GM23338 (cell line): ENCODE results near the gene NCOA1. TPM values are rescaled to one million over a fixed set of nuclear protein-coding genes. Genes with fewer than 3 reads are reported as not detected.

Experiments used
- ATAC-seq: fragments of 200-7000 bp; cut with Tn5 transposase; 3 replicates; pipeline ENCODE4 v1.9.1; 2020
- DNase-seq: peaks from one replicate; pipeline ENCODE4 v3.0.0-alpha.2; 2015; ENCODE audit warnings: low spot score
- H2AFZ ChIP-seq: fragments of 200-600 bp; sonication (generic); 2 replicates; pipeline ENCODE4 v1.8.0; 2016; ENCODE audit warnings: antibody characterized with exemption, mild to moderate bottlenecking, moderate library complexity
- H3F3A ChIP-seq: fragments of 200-600 bp; sonication (generic); replicated peaks from 2 replicates; pipeline ENCODE4 v1.8.0; 2017; ENCODE audit warnings: antibody characterized with exemption, mixed run types, low read depth
- H3K27ac ChIP-seq: fragments of 200-600 bp; sonication (generic); 2 replicates; pipeline ENCODE4 v1.6.1; 2016; ENCODE audit warnings: low read depth
- H3K27me3 ChIP-seq: fragments of 200-600 bp; sonication (generic); 2 replicates; pipeline ENCODE4 v1.8.0; 2016; ENCODE audit warnings: mild to moderate bottlenecking, mixed run types, moderate library complexity; ENCODE audit not compliant: insufficient read depth
- H3K36me3 ChIP-seq: fragments of 200-600 bp; sonication (generic); 2 replicates; pipeline ENCODE4 v1.8.0; 2016; ENCODE audit warnings: mild to moderate bottlenecking; ENCODE audit not compliant: insufficient read depth
- H3K4me1 ChIP-seq: fragments of 200-600 bp; sonication (generic); 2 replicates; pipeline ENCODE4 v1.8.0; 2016; ENCODE audit warnings: mild to moderate bottlenecking, moderate library complexity; ENCODE audit not compliant: insufficient read depth
- H3K4me2 ChIP-seq: fragments of 200-600 bp; sonication (generic); 2 replicates; pipeline ENCODE4 v1.7.1; 2017; ENCODE audit warnings: mixed run types
- H3K4me3 ChIP-seq: fragments of 200-600 bp; sonication (generic); 2 replicates; pipeline ENCODE4 v1.6.1; 2016; ENCODE audit warnings: mixed run types
- H3K79me2 ChIP-seq: fragments of 200-600 bp; sonication (generic); replicated peaks from 2 replicates; pipeline ENCODE4 v1.8.0; 2017; ENCODE audit warnings: mild to moderate bottlenecking; ENCODE audit not compliant: insufficient read depth
- H3K9me2 ChIP-seq: fragments of 200-600 bp; sonication (generic); 2 replicates; pipeline ENCODE4 v1.8.0; 2017; ENCODE audit not compliant: insufficient read depth
- H4K20me1 ChIP-seq: fragments of 200-600 bp; sonication (generic); replicated peaks from 2 replicates; pipeline ENCODE4 v1.8.0; 2017; ENCODE audit warnings: mild to moderate bottlenecking; ENCODE audit not compliant: insufficient read depth
- H3K27ac Mint-ChIP-seq: 2 replicates; pipeline ENCODE4 v1.8.0; 2020; ENCODE audit warnings: inconsistent platforms, mild to moderate bottlenecking, moderate library complexity, mixed read lengths
- H3K27me3 Mint-ChIP-seq: 3 replicates; pipeline ENCODE4 v1.8.0; 2022; ENCODE audit warnings: low read depth, mild to moderate bottlenecking, moderate library complexity, mixed read lengths, inconsistent platforms; ENCODE audit not compliant: insufficient read depth, poor library complexity
- H3K36me3 Mint-ChIP-seq: 3 replicates; pipeline ENCODE4 v1.8.0; 2021; ENCODE audit warnings: low read depth, mild to moderate bottlenecking, inconsistent platforms, moderate library complexity, mixed read lengths
- H3K4me1 Mint-ChIP-seq: 3 replicates; pipeline ENCODE4 v1.8.0; 2020; ENCODE audit warnings: mild to moderate bottlenecking, inconsistent platforms, mixed read lengths
- H3K4me3 Mint-ChIP-seq: 3 replicates; pipeline ENCODE4 v1.8.0; 2021; ENCODE audit warnings: moderate library complexity, mild to moderate bottlenecking, inconsistent platforms, mixed read lengths
- H3K9me3 Mint-ChIP-seq: 3 replicates; pipeline ENCODE4 v1.8.0; 2020; ENCODE audit warnings: moderate library complexity, mild to moderate bottlenecking, inconsistent platforms, mixed read lengths
- CREB1 ChIP-seq: fragments of 250-450 bp; sonication (Bioruptor Pico); IDR thresholded peaks from 2 replicates; pipeline ENCODE4 v1.5.0; 2020; ENCODE audit warnings: low read depth, mild to moderate bottlenecking, moderate library complexity
- ETS1 ChIP-seq: IDR thresholded peaks from 2 replicates; pipeline ENCODE4 v1.6.1; 2016; ENCODE audit warnings: antibody characterized with exemption
- EZH2 ChIP-seq: fragments of 200-600 bp; sonication (generic); IDR thresholded peaks from one replicate; pipeline ENCODE4 v1.8.0; 2017; ENCODE audit warnings: antibody characterized with exemption, mild to moderate bottlenecking, low read depth; ENCODE audit not compliant: unreplicated experiment
- EZH2phosphoT487 ChIP-seq: fragments of 200-600 bp; sonication (generic); IDR thresholded peaks from one replicate; pipeline ENCODE4 v1.8.1; 2018; ENCODE audit warnings: antibody characterized with exemption; ENCODE audit not compliant: unreplicated experiment
- JUNB ChIP-seq: IDR thresholded peaks from one replicate; pipeline ENCODE4 v1.6.1; 2016; ENCODE audit warnings: antibody characterized with exemption; ENCODE audit not compliant: unreplicated experiment
- NANOG ChIP-seq: IDR thresholded peaks from 2 replicates; pipeline ENCODE4 v1.6.1; 2016; ENCODE audit warnings: antibody characterized with exemption, borderline replicate concordance
- POLR2AphosphoS5 ChIP-seq: IDR thresholded peaks from 2 replicates; pipeline ENCODE4 v1.6.1; 2016; ENCODE audit warnings: antibody characterized with exemption, low read depth
- REST ChIP-seq: IDR thresholded peaks from one replicate; pipeline ENCODE4 v1.6.1; 2018; ENCODE audit warnings: antibody characterized with exemption; ENCODE audit not compliant: unreplicated experiment
- ZNF114 ChIP-seq: fragments of 250-450 bp; sonication (Bioruptor Pico); IDR thresholded peaks from 2 replicates; pipeline ENCODE4 v1.5.0; 2020; ENCODE audit warnings: mild to moderate bottlenecking, moderate library complexity
- ZNF331 ChIP-seq: fragments of 250-450 bp; sonication (Bioruptor Pico); IDR thresholded peaks from 2 replicates; pipeline ENCODE4 v1.5.0; 2020; ENCODE audit warnings: low read depth, mild to moderate bottlenecking, moderate library complexity
- polyA plus RNA-seq: library from polyadenylated mRNA; unstranded; fragments of >200 nt; fragmentation: Nextera tagmentation; extraction: Ambion mirVana; gene quantifications from 2 replicates; pipeline ENCODE4 v1.2.1, GENCODE V29; 2016
- total RNA-seq: library from RNA; depleted of rRNA; stranded (reverse); fragments of >200 nt; shearing (Covaris generic); gene quantifications from 2 replicates; pipeline ENCODE4 v1.2.3, GENCODE V29; 2014

NCOA1 gene
- total and polyA plus RNA-seq, 2 experiments from 2014 or later = 7.1 to 15.1 TPM

- Histone ChIP-seq H3K36me3 (0 out of 2 replicates have a peak, but pooled peaks cover under 1% of the 10 kb centered on the region), H3K79me2 (no peaks in the 10 kb centered on the region), H3K27ac (no peak overlapping the region), H3K4me1 (no peaks in the 10 kb centered on the region), H3K4me3 (no peak overlapping the region), H2AFZ (no peak overlapping the region), H3K9me2 (no peaks in the 10 kb centered on the region), H3K4me2 (no peak overlapping the region), H3K27me3 (no peaks in the 10 kb centered on the region), H4K20me1 (no peaks in the 10 kb centered on the region), H3F3A (no peaks in the 10 kb centered on the region)
- ATAC-seq = no peak
- Mint-ChIP-seq H3K36me3 (peaks cover 8% of the 10 kb centered on the region), H3K27ac (no peak overlapping the region), H3K4me1 (no peaks in the 10 kb centered on the region), H3K27me3 (no peaks in the 10 kb centered on the region), H3K4me3 (no peak overlapping the region), H3K9me3 (peaks cover 11% of the 10 kb centered on the region)
- TF ChIP-seq POLR2AphosphoS5 = no peak
- TF ChIP-seq CREB1 (CRISPR knock-in tag) = no peak
- no peak for TF ChIP-seq JUNB
- no peak for TF ChIP-seq REST
- no peak for TF ChIP-seq ZNF114
- no peak for TF ChIP-seq ZNF331 (CRISPR knock-in tag)
- no peak for DNase-seq
Observed at GRCh38 chr2:24538720-24539119, 47.7 kb downstream of the NCOA1 start.

- H3K4me3 Mint-ChIP-seq = no peak overlapping the region
- Histone ChIP-seq H3K79me2 (no peaks in the 10 kb centered on the region), H3K4me2 (no peak overlapping the region), H3K9me2 (no peaks in the 10 kb centered on the region), H3K4me3 (no peak overlapping the region), H3K36me3 (0 out of 2 replicates have a peak, but pooled peaks cover 4% of the 10 kb centered on the region), H4K20me1 (no peaks in the 10 kb centered on the region), H2AFZ (no peak overlapping the region), H3F3A (no peaks in the 10 kb centered on the region), H3K4me1 (no peaks in the 10 kb centered on the region), H3K27me3 (no peaks in the 10 kb centered on the region), H3K27ac (no peak overlapping the region)
- ATAC-seq (no peak), DNase-seq (no peak)
- H3K9me3 Mint-ChIP-seq = peaks cover 16% of the 10 kb centered on the region
- H3K27me3 Mint-ChIP-seq = no peaks in the 10 kb centered on the region
- peaks cover 13% of the 10 kb centered on the region for H3K36me3 Mint-ChIP-seq
- no peaks in the 10 kb centered on the region for H3K4me1 Mint-ChIP-seq
- no peak for TF ChIP-seq EZH2
- no peak for TF ChIP-seq REST
- no peak for TF ChIP-seq ZNF114
- no peak for TF ChIP-seq NANOG
- TF ChIP-seq ETS1 = no peak
- no peak for TF ChIP-seq JUNB
- no peak for TF ChIP-seq EZH2phosphoT487
- H3K27ac Mint-ChIP-seq = no peak overlapping the region
Observed at GRCh38 chr2:24539258-24539657, 48.2 kb downstream of the NCOA1 start.
